Measurements from ENCODE around the gene SLC2A5.

The SLC2A5 gene

DNA sequence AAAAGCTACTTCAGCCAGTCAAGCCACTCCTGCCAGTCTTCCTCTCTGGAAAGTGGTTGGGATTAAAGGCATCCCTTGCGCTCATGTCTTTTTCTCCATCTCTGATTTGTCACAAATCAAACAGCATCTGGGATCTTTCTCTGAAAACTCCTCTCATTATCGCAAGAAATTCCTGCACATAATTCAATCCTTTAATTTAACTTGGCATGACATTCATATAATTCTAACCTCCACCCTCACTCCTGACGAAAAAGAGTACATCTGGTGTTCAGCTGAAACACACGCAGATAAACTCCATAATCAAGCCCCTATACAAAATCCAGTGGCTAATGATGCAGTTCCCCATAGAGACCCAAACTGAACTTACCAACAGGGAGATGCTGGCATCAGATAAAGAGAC, 19.4 kb upstream of the SLC2A5 start:
- DNase-seq, result no peak

DNA sequence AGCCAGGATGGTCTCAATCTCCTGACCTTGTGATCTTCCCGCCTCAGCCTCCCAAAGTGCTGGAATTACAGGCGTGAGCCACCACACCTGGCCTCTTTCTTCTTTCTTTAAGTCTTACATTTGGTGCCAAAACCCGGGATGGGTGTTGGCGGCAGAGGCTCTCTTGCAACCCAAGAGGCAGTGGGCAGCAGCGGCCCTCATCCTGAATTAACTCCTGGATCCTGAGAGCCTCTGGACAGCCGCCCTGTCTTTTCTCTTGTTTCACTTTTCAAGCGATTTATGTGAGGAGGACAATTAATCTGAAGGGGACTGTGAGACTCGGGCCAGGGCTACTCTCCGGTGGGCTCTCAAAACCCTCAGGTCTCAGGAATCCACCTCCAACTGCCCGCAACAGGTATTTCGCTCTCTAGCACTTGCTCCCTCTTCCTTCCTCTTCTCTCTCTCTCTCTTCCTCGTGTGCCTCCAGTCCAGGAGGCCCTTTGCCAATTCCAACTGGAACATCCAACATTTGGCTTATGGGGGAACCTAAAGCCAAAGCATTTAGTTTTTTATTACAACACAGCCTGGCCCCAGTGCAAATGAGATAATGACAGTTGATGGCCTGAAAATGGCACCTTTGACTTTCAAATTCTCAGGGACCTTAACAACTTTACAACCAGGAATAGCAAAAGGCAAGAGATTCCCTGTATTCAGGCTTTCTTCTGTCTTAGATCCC, 18.1 kb upstream of the SLC2A5 start:
- no peak for DNase-seq

DNA sequence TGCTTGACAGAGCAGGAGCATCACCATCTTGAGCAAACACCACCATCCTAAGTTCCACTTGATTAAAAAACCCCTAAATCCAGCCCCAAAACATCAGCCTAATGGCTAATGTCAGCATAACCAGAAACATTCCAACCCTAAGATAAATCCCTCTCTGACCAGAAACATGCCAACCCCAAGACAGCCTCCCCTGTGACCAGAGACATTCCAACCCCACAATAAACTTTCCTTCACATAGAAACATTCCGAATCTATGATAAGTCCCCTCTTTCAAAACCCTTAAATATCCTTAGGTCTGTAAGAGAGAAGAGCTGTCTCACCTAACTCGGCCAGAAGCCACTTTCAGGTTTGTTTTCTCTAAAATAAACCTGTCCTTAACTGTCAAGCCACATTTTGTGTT, 17.4 kb upstream of the SLC2A5 start:
- no peak for DNase-seq

DNA sequence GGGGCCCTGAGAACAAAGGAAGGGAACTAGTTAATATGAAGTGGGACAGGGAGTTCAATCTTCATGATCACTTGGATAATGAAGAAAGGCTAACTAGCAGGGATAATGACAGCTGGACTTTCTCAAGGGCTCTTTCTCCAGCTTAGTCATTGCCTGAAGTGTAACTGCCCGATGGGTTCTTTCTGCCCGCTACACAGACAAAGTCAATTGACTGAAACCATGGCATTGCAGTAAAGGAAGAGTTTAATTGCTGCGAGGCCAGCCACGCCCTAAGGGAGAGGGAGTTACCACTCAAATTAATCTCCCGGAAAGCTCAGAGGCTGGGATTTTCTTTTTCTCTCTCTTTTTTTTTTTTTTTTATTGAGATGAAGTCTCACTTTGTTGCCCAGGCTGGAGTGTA, 16.6 kb upstream of the SLC2A5 start:
- DNase-seq, result no peak

DNA sequence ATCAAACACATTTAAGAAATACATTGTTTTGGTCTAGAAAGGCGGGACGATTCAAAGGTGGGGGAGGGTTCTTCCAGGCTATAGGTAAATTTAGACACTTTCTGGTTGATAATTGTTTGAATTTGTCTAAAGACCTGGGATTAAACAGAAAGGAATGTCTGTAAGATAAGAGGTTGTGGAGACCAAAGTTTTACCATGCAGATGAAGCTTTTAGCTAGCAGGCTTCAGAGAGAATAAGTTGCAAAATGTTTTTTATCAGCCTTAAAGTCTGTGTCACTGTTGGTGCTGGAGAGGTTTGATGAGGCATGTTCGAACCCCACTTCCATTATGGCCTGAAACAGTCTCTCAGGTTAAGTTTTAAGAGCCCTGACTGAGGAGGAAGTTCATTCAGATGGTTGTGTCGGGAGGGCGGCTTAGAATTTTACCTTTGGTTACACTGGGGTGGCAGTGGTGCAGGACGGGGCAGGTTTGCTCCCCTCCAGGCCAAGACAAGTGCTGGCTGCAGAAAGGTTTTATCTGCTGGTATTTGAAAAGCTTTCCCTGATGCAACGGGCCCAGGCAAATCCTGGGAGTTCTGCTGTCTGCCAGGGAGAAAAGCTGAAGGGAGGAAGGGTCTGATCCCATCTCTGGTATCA, 16.0 kb upstream of the SLC2A5 start:
- no peak for DNase-seq

DNA sequence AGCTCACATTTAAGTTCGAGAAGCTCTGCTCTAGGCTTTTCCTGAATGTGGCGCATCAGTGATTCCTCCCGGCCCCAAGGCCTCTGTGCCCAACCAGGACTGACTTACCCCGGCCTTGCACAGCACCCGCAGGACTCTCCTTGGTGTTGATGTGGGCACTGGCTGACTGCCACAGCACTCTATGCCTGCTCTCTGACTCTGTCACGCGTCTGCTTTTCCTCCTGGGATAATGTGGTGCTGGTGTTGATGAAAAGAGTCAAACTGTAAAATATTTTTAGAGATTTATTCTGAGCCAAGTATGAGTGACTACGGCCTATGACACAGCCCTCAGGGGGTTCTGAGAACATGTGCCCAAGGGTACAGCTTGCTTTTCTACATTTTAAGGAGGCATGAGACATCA, 15.5 kb upstream of the SLC2A5 start:
- no peak for DNase-seq

DNA sequence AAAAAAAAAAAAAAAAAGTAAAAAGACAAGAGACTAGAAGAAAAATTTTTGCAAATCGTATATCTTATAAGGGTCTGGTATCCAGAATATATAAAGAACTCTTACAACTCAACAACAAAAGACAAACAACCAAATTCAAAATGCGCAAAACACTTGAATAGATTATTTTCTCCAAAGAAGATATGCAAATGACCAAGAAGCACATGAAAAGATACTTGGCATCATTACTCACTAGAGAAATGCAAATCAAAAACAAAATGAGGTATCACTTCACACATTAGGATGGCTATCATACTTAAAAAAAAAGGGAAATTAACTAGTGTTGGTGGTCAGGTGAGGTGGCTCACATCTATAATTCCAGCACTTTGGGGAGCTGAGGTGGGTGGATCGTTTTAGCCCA, 12.0 kb upstream of the SLC2A5 start:
- DNase-seq, result no peak

DNA sequence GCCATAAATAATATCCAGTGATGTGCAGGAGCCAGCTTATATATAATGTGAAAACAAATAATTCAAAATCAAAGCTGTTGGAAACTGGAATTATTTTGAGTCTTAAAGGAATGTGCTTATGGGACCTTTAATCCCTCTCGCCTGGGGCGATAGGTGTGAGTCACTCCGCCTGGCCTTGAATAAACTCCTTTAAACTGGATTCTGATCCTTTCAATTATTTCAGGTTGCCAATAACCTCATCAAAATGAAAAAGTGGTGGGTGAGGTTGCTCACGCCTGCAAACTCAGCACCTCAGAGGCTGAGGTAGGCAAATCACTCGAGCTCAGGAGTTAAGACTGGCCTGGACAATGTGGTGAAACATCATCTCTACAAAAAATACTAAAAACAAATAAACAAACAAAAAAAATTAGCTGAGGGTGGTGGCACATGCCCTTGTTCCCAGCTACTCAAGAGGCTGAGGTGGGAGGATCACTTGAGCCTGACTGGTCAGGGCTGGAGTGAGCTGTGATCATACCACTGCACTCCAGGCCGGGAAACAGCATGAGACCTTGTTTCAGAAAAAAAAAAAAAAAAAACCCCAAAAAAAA, 11.4 kb upstream of the SLC2A5 start:
- DNase-seq, result no peak

DNA sequence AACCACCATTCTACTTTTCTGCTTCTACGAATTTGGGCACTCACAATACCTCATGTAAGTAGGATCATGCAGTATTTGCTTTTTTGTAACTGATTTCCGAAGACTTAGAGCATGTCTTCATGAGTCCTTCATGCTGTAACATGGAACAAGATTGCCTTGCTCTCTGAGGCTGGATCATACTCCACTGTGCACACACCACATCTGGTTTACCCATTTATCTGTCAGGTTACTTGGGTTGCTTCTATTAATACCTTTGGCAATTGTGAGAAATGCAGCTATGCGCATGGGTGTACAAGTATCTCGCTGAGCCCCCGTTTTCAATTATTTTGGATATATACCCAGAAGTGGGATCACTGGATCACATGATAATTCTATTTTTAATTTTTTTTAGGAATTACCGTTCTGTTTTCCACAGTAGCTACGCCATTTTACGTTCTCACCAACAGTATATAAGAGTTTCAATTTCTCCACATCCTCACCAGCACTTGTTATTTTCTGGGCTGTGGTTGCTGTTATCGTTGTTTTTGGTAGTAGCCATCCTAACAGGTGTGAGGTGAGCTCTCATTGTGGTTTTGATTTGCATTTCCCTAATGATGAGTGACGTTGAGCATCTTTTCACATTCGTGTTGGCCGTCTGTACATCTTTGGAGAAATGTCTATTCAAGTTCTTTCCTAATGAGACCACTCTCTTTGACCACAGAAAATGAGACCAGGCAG, 10.7 kb upstream of the SLC2A5 start:
- DNase-seq, result no peak

DNA sequence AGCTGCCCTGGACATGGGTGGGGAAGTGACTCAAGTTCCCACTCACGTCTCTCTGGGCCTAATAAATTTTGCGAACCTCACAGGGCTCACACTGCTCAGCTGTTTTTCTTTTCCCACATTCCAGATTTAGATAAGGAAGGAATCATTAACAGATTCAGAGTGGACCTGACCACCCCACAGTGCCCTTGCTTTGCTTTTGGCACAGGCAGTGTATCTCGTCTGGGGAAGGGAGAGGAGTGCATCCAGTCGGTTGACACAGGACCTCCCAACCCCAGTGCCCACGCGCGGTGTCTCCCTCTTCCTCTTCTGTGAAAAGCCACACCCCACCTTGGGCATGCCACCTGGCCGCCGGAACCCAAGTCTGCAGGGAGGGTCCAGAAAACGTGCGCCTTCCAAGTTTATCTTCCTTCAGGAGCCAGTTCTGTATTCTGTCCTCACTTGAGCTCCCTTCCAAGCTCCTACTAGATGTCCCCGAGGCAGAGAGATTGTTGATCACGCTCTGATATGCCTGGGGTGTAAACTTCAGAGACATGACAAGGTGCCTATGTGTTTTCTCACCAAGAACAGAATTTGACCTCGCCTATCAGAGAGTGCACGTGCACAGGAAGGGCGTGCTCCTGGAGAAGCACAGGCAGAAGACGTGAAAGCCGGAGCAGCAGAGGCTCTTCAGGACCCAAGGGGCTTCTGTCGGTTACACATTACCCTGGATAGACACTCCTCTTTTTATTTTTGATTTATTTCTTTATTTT, 9.5 kb upstream of the SLC2A5 start:
- DNase-seq, result no peak

DNA sequence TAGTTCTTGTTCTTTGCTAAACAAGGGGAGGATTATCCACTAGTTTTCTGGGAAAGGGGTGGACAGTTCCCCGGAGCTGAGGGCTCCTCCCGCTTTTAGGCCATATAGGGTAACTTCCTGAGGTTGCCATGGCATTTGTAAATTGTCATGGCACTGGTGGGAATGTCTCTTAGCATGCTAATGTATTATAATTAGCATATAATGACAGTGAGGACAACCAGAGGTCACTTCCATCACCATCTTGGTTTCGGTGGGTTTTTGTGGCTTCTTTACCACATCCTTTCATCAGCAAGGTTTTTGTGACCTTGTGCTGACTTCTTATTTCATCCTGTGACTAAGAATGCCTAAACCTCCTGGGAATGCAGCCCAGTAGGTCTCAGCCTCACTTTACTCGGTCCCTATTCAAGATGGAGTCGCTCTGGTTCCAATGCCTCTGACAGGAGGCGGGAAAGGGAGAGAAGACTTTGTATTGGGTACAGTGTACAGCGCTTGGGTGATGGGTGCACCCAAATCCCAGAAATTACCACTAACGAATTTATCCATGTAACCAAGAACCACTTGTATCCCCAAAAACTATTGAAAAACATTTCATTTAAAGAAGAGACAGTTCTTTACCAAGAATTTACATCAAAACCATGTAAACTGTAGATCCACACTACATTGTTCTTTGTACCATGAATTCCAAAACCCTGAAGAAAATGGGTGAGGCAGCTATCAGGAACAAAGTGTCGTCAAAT, 8.7 kb upstream of the SLC2A5 start:
- no peak for DNase-seq

DNA sequence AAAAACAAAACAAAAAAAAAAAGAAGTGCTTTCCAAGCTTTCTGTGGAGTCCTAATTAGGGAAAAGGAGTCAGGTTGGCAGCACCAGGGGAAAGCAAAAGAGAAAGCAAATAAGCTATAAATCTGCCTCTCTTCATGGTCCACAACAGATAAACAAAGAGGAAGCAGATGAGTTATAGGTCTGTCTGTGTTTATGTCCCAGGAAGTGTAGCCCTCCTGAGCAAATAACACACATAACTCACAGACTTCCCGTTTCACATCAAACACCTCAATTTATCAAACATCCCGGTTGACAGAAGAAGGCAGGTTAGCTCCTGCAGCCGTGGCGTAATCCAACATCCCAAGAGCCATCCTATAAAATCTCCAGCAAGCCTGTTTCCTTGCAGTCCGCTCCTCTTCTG, 5.6 kb upstream of the SLC2A5 start:
- peak; percentile 99 for DNase-seq

DNA sequence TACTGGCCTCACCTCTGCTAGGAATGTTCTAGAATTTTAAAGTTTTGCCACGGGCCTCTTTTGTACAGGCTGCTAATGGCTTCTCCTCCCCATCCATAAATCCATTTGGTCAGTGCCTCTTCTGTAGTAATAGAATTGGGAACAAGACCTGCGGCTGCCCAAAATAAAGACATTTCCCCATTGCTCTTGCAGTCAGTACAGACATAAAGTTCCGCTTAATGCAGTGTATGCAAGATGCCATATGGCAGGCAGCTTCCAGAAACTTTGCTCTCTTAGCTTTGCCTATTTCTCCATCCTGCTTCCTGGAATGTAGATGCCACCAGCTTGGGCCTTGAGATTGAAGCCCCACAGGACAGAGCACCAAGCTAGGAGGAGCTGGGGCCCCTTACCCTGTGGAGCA, 3.7 kb upstream of the SLC2A5 start:
- no peak for DNase-seq

DNA sequence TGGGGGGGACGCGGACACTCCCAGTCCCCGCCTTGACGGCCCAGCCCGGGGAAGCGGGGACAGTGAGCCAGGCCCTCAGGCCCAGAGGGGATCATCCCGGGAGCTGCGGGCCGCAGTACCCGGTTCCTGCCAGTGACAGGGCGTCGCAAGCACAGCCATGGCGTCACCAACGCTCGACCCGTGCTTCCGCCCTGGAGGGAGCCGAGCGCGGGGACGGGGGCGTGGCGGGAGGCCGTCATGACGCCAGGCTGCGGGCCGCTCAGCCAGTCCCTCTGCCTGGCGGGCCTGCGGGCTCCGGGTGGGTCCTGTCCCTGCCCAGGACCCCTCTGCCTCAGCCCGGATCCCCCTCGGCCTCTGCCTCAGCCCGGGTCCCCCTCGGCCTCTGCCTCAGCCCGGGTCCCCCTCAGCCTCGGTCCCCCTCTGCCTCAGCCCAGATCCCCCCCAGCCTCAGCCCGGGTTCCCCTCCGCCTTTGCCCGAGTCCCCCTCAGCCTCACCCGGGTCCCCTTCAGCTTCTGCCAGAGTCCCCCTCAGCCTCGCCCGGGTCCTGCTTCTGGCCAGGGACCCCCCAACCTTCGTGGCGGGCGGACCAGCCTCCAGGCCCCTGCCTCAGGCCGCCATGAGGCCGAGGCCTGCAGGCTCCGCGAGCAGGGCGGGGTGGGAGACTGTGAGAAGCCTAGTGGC, 2.3 kb upstream of the SLC2A5 start:
- no peak for DNase-seq

DNA sequence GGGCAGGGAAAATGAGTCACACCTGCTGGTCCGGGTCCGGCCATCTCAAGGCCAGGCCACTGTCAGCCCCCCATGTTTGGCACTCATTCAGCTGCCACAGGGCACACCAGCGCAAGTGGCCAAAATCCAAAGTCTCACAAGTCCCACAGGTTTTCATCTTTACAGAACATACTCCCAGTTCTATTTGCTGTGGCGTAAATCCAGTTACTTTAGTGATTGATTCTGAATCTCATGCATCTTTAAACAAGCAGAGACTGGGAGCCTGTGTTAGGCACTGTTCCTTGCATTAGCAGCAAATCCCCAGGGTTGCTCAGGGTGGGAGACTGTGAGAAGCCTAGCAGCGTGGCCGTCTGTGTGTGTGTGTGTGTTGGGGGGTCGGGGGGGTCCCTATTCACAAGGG, 1.1 kb upstream of the SLC2A5 start:
- DNase-seq, result no peak

DNA sequence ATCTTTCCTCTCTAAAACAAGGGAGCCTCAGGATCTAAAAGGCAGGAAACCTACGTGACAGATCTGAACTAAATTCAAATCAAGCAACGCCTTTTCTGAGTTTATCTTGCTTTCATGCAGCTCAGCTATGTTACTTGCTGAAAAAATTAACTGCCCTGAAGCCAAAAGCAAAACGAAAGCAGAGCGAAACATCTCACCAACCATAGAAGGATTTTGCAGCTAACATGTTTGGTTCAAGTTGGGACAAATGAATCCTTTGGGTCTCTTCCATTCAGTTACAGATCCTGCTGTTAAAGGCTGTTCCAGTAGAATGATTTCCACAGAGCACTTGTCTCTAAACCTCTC, 482 bp downstream of the SLC2A5 start:
- DNase-seq, result no peak

DNA sequence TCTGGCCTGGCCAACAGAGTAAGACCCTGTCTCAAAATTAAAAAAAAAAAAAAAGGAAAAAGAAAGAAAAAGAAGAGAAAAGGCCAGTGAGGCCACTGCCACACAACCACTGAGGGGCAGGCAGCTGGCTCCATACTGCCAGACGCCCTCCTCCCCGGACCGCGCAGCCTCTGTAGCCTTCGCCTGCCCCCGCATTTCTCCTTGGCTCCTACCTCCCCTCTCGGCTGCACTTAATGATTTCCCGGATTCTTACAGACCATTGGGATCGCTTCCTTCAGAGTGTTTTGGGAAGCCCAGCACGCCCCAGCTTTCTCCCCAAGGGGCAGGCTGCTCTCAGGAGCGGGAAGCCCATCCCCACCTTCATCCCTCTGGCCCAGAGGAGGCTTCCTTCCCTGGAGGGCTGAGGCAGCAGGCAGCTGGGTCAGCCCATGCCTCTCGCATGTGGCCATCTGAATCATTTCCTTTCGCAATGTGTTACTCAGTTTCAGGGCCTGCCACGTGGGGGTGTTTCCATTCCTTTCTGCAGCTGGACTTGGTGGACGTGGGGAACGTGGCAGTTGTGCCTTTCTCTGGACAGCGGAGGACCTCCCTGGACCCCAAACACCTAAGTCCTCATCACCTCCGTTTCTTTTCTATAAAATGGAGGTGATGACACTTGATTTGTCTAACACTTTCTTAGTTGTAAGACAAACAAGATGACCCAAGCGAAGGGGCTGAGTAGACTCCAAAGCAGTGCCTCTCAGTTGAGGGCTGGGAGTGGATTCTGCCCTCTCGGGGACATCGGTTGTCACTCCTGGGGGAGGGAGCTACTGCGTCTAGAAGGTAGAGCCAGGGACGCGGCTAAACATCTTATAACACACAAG, 2.3 kb downstream of the SLC2A5 start:
- DNase-seq, result no peak

DNA sequence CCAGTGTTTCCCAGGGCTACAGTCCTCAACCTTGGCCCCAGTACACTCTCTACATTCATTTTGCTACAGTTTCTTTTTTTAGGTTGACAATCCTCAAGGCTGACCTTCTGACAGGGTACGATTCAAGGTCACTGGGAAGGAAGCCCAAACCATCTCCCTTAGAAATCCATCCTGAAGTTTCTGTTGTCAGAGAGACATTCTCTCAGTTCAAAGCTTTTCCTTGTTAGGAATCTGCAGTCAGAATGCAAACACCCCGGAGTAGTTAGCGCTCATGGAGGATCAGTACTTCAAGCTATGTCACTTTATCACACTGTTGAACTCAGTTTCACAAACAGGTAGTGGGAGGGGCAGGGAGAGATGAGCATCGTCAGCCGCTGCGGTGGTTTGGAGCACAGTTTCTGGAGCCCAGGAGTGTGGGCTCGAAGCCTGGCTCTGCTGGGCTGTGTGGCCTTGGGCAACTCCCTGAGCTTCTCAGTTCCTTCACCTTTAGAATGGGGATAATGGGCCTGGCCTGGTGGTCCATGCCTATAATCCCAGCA, 4.2 kb downstream of the SLC2A5 start:
- no peak for DNase-seq

DNA sequence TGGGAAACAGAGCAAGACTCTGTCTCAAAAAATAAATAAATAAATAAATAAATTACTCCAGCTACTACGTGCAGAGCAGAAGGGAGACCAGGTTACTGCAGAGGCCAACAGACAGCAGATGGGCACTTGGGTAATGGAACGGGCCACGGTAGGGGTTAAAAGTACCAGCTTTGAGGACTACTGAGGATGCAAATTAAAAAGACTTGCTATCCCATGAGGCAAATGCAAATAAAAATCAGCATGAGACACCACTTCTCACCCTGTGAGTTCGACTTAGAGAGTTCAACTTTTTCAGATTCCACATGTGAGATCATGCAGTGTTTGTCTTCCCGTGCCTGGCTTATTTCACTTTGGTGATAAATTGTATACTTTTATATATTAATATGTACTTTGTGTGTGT, 6.6 kb downstream of the SLC2A5 start:
- no peak for DNase-seq

DNA sequence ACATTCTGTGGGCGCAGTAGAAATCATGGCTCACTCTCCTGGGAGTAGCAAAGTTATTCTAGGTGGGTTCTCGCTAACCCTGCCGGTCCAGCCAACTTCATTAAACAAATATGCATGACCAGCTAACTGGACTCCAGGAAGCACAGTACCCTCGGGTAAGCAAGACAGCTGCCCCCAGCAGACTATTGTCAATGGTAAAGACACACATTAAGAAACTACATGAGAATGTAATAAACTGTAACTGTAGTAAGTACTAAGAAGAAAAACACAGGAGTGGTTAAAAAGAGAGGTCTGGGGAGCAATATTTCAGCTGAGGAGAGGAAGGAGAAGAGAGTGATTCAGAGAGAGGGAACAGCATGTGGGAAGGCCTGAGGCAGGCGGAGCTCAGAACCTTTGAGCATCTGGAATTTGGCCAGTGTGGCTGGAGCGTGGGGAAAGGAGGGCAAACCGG, 7.4 kb downstream of the SLC2A5 start:
- no peak for DNase-seq
